Activated naive CD4-positive, alpha-beta T cell treated with anti-CD3 and anti-CD28 coated beads, Interleukin-2, amount 50 U/mL, for 24 hours (primary cell): ENCODE data around the gene DNAJC11.

ENCODE experiments used
- H3K27ac Mint-ChIP-seq: one replicate; pipeline ENCODE4 v1.8.0; 2021; ENCODE audit warnings: mild to moderate bottlenecking, mixed read lengths
- H3K27me3 Mint-ChIP-seq: one replicate; pipeline ENCODE4 v1.8.0; 2021; ENCODE audit warnings: mixed read lengths
- H3K36me3 Mint-ChIP-seq: one replicate; pipeline ENCODE4 v1.8.0; 2021; ENCODE audit warnings: mixed read lengths
- H3K4me1 Mint-ChIP-seq: one replicate; pipeline ENCODE4 v1.8.0; 2021; ENCODE audit warnings: mixed read lengths
- H3K4me3 Mint-ChIP-seq: one replicate; pipeline ENCODE4 v1.8.0; 2021; ENCODE audit warnings: mild to moderate bottlenecking, mixed read lengths
- H3K9me3 Mint-ChIP-seq: one replicate; pipeline ENCODE4 v1.8.0; 2021; ENCODE audit warnings: mixed read lengths

Gene DNAJC11

DNA sequence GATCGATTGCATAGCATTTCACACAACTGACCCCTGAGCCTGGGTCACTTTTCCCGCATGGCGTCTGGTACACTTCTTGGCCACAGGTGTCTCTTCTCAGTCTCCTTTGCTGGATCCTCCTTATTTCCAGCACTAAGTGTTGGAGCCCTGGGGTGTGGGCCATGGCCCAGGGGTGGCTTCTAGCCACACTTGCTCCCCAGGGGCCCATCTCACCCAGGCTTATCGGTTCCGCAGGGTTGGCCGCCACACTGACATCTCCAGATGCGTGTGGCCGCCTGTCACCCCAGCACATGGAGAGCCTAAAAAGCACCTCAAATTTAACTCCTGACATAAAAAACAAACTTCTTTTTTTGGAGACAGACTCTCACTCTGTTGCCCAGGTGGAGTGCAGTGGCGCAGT is 74.6 kb downstream of the DNAJC11 start:
- H3K4me3 Mint-ChIP-seq, result peak overlapping the region; percentile 94
- H3K27me3 Mint-ChIP-seq, result no peaks in the 10 kb centered on the region
- peaks cover 5% of the 10 kb centered on the region for H3K36me3 Mint-ChIP-seq
- peaks cover 35% of the 10 kb centered on the region for H3K4me1 Mint-ChIP-seq
- H3K27ac Mint-ChIP-seq, result no peak overlapping the region
- H3K9me3 Mint-ChIP-seq, result no peaks in the 10 kb centered on the region

DNA sequence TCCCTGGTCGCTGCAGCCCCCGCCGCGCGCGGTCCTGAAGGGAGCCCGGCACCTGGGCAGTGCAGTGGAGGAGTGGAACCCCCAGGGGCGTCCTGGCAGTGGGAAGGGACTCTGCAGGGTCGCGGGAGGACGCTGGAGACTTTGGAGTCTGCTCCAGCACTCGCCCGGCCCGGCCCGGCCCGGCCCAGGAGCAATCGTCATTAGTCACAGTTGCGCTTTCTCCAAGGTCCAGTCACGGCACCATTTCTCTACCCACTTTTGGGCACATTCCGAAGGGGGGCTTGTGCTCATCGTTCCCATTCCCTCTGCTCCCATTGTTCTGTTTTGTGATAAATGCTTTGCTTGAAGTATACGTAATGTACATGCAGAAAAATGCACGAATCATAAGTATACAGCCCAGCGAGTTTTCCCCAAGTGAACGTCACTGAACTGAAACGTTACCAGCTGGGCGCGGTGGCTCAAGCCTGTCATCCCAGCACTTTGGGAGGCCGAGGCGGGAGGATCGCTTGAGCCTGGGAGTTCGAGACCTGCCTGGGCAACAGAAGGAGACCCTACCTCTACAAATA is 75.9 kb downstream of the DNAJC11 start:
- Mint-ChIP-seq H3K9me3 (no peaks in the 10 kb centered on the region), H3K27ac (peak overlapping the region; percentile 93), H3K4me3 (peak overlapping the region; percentile 94), H3K4me1 (peaks cover 35% of the 10 kb centered on the region), H3K36me3 (peaks cover 5% of the 10 kb centered on the region), H3K27me3 (no peaks in the 10 kb centered on the region)

DNA sequence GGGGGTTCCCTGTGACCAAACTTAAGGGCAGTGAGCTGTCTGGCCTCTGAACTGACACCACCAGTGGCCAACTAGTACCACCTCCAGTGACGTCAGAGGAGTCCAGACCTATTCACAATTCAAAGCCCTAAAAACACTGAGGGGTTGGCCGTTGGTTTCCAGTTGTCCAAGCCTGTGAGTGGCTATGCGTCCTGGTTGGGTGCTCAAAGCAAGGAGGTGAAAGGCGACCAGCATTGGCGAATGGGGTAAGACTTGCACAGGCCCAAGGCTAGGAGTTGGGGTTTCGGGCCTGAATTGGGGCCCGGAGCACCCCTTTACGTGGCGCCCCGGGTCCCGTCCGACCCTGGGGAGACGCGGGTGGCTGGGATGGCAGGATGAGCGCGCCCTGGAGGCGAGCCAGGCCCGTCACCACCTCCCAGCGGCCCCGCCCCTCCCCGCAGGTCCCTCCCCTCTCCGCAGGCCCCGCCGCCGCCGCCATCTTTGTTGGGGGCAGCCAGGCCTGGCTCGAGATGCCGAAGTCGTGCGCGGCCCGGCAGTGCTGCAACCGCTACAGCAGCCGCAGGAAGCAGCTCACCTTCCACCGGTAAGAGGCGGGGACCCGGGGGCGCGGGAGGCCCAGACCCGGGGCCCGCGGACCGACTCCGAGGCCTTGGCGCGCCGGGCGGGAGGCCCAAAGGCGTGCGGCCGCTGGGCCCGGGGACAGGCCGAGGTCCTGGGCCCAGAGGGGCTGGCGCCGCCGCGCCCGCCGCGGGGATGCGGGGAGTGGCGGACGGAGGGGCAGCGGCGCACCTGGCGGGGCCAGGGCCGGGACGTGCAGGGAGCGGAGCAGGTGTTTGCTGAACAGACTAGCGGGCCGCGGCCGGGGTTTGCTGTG is 76.7 kb downstream of the DNAJC11 start, which contains the start of gene THAP3:
Gene THAP3 (plus strand): TSS at position 159 of the 874 bp plus-strand sequence. CDS start 351 bp downstream, at position 510.
- H3K4me3 Mint-ChIP-seq, result peak within 1 kb of the TSS; percentile 94
- peaks cover 8% of the 10 kb centered on the region for H3K36me3 Mint-ChIP-seq
- H3K27ac Mint-ChIP-seq, result peak within 1 kb of the TSS; percentile 93
- peaks cover 35% of the 10 kb centered on the region for H3K4me1 Mint-ChIP-seq
- no peaks in the 10 kb centered on the region for H3K27me3 Mint-ChIP-seq
- no peaks in the 10 kb centered on the region for H3K9me3 Mint-ChIP-seq

DNA sequence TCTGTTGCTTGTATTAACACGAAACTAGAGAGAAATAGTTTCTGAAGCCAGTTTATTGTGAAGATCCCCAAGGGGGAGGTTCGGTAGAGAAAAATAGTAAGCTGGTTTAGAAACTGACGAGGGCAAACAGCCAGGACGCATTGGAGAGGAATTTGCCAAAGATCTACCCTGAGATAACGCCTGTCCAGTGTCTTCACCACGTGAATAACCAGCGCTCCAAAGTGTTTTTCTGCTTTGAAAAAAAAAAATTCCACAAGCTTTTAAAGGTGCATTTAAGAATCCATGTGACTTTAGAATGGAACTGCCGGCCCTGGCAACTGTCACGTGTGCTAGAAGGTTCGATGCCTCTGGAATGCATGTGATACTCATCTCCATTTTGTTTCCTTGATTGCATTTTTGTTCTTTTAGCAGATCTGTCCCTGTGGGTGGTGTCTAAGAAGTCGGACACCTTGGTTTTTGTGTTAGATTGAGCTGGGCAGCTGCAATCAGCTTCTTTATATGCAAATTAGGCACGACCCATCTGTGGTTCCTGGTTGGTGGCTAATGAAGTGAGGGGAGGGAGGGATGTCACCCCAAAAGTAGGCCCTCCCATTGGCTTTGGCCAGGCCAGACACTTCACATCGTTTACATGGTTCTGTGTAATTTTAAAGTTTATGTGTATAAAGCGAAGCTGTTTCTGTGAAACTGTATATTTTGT is 78.2 kb downstream of the DNAJC11 start:
- Mint-ChIP-seq H3K4me3 (no peak overlapping the region), H3K9me3 (no peaks in the 10 kb centered on the region), H3K4me1 (peaks cover 30% of the 10 kb centered on the region), H3K27ac (no peak overlapping the region), H3K27me3 (no peaks in the 10 kb centered on the region), H3K36me3 (peaks cover 8% of the 10 kb centered on the region)

DNA sequence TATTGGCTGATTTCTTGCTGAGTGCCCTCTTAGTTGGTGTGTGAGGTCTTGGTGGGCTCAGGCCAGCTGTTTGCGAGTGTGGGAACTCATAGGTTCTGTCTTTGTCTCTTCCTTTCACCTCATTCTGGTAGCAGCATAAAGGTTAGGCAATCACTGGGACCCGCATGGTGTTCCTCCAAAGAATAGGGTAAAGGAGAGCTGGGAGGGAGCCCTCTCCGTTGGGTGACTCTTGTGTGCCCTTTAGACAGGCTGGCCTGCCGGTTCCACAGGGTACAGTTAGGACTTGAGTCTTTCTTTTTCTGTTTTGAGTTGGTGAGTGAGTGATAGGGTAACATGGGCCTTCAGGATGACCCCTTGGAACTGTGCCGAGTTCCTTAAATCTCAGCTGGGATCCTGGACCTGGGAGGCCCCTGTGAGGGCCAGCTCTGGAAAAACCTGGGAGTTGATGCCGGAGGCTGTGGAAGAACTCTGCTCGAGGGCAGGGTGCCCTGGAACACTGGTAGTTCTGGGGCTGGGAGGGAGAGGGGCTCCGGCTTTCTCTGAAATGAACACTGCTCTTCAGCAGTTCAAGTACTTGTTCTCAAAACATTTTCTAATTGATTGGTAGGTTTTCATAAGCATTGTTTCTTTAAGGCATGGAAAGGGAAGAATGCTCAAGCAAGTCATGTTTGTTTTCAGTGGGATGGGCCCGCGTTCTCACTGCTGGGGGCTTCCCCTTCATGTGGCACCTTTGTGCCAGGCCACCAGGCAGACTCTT is 79.0 kb downstream of the DNAJC11 start:
- Mint-ChIP-seq H3K27ac (no peak overlapping the region), H3K4me3 (no peak overlapping the region), H3K27me3 (no peaks in the 10 kb centered on the region), H3K36me3 (peaks cover 4% of the 10 kb centered on the region), H3K9me3 (no peaks in the 10 kb centered on the region), H3K4me1 (peaks cover 22% of the 10 kb centered on the region)

DNA sequence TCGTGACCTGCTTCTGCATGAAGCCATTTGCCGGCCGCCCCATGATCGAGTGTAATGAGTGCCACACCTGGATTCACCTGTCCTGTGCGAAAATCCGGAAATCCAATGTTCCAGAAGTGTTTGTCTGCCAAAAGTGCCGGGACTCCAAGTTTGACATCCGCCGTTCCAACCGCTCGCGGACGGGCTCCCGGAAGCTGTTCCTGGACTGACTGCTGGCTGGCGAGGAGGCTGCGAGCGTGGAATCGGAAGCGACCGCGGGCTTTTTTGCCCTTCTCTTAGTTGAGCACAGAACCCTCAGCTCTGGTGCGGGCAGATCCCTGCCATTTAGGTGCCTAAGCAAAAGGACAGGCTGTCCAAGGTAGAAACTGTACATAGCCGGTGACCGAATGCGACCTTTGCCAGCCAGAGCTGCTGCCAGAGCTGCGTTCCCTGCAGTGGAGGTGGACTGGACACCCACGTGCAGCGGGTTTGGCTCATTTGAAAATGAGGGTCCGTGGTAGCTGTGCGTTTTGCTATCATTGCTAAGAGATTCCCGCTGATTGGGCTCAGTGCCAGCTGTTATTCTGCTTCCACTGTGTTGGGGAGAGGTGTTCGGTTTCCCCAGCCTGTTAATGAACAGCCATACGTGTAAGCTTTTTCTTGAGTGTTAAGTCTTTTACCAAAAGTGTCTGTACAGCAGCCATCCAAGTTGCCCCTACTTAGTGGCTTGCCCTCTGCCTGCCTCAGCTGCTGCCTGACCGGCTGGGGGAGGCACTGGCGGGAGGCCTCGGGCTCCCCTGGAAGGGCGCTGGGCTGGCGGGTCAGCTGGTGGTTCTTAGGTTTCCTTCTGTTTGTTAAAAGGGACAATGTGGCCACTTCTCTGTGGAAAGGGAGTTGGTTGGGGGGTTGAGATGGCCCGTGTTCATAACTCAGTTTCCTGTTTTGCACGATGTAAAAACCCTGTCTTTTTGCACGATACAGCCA is 79.9 kb downstream of the DNAJC11 start:
- Mint-ChIP-seq H3K36me3 (peaks cover 3% of the 10 kb centered on the region), H3K9me3 (no peaks in the 10 kb centered on the region)

DNA sequence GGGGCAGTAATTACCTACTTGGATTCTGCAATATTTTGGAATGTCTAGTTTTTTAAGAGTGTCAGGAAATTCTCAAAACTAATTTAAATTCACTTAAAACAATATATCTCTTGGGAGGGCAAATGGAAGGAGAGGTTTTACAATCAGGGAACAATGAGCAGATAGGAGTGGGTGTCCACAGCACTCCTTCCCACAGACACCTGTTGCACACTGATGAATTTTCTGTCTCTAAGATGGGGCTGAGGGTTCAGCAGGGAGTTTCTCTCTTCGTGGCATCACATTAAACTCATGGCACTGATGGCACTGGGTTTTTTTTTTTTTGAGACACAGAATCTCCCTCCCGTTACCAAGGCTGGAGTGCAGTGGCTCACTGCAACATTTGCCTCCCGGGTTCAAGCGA is 82.6 kb downstream of the DNAJC11 start:
- Mint-ChIP-seq H3K4me3 (no peak overlapping the region), H3K36me3 (peaks cover 3% of the 10 kb centered on the region), H3K27ac (no peak overlapping the region), H3K9me3 (no peaks in the 10 kb centered on the region), H3K27me3 (no peaks in the 10 kb centered on the region), H3K4me1 (peaks cover 10% of the 10 kb centered on the region)

More for the DNA sequence above, 79.9 kb downstream of the DNAJC11 start:
- Mint-ChIP-seq H3K27me3 (no peaks in the 10 kb centered on the region), H3K27ac (no peak overlapping the region), H3K4me3 (no peak overlapping the region), H3K4me1 (peaks cover 15% of the 10 kb centered on the region)

DNA sequence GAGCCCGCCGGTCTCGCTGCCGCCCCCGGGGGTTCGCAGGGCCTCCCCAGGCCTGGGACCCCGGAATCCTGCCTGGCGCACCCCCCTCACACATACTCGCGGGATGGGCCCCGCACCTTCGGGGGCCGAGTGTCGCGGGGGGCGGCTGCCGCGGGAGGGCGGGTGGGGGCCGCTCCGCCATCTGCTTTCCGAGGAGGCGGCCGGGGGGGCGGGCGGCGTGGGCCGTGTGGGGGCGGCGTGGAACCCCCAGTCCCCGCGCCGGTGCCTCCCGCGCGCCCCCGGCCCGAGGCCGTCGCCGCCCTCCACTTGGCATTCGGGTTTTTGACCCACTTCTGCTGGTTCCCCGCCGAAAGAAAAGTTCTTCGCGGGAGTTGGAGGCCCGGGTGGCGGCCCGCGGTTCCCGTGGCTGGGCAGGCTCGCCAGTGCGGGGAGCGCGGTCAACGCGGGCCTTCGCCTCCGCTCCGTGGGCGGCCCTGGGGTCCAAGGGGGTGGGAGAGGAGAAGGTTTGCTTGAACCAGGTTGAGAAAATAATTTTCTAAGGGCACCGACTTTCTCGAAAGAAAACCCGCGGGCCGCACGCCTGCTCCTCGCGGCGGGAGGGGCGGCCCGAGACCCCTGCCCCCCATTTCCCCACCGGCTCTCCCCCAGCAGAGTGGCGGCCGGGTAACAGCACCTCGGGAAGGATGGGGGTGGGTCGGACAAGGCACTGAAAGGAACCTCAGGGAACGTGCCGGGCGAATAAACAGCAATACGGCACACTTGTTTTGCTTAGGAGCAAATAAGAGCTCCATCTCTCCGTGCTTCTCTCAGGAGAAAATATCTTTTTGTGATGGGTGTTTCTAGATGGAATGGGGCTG is 86.5 kb downstream of the DNAJC11 start:
- no peaks in the 10 kb centered on the region for H3K27me3 Mint-ChIP-seq
- peaks cover 1% of the 10 kb centered on the region for H3K36me3 Mint-ChIP-seq
- peak overlapping the region; percentile 74 for H3K4me3 Mint-ChIP-seq
- H3K9me3 Mint-ChIP-seq, result no peaks in the 10 kb centered on the region
- H3K27ac Mint-ChIP-seq, result peak overlapping the region; percentile 73
- H3K4me1 Mint-ChIP-seq, result peaks cover 22% of the 10 kb centered on the region

DNA sequence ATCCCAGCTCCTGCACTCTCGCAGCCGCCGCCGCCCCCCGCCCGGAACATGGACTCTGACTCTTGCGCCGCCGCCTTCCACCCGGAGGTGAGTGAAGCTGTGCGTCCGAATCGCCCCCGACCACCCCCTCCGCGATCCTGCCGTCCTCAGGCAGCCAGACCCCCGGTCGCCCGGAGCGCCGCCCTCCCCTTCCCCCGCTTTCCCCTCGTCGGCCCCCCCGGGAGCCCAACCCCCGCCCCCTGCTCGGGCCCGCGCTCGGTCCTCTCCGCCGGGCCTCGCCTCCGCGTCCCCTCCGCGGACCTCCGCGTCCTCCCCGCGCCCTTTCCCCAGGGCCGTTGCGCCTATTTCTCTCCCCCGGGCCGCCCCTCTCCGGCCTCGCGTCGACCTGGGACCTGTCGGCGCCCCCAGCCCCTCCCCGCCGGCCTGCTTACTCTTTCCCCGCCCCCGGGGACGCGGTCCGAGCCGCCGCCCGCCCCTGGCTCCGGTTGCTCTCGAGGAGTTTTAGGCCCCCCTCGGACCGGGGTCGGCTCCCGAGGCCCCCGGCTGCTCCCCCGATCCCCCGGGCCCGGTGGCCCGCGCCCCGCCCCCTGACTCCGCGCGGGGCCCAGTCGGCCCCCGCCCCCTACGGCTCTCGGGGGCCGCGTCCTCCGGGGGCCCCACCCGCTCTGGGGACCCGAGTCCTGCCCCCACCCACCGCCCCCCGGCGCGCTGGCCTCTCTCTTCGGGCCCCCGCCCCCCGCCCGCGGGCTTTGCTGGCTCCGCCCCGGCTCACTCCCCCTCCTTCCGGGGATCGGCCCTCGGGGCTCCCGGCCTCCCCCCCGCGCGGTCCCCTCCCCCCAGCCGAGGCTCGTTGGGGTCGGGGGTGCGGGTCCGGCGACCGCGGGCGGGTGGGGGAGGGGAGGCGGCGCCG is 87.3 kb downstream of the DNAJC11 start:
- Mint-ChIP-seq H3K27me3 (no peaks in the 10 kb centered on the region), H3K9me3 (no peaks in the 10 kb centered on the region), H3K4me1 (peaks cover 22% of the 10 kb centered on the region), H3K4me3 (peak overlapping the region; percentile 87), H3K27ac (no peak overlapping the region), H3K36me3 (no peaks in the 10 kb centered on the region)

DNA sequence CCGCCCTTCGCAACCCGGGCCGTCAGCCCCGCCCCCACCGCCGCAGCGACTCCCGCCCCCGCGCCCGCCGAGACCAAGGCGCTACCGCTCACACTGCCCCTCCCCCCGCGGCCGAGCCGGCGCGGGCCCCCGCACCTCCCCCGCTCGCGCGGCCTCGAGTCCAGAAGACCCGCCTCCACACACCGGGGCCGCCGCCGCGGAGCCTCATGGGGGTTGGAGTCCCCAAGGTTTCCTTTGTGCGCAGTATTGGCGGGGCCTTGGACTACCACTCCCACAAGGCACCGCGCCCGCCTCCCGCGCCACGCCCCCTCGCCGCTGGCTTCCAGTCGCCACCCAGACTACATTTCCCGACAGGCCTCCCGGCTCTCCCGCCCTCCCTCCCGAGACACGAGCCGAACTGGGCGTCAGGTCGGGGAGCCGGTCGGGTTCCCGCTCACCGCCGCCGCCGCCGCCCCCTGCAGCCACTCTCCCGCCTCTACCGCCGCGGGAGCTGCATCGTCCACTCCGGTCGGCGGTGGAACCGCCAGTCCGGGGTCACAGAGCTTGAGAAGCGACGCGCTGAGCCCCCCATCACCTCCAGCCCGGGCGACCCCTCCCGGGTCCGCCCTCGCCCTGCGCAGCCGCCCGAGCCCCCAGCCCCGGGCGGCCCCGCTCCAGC is 88.1 kb downstream of the DNAJC11 start, which contains the start of gene PHF13:
Gene PHF13 (plus strand): TSS at position 371 of the 658 bp plus-strand sequence. CDS start 336 bp downstream, outside the sequence.
- Mint-ChIP-seq H3K4me1 (peaks cover 22% of the 10 kb centered on the region), H3K36me3 (no peaks in the 10 kb centered on the region), H3K27ac (peak within 1 kb of the TSS; percentile 83), H3K4me3 (peak within 1 kb of the TSS; percentile 93), H3K9me3 (no peaks in the 10 kb centered on the region), H3K27me3 (no peaks in the 10 kb centered on the region)

DNA sequence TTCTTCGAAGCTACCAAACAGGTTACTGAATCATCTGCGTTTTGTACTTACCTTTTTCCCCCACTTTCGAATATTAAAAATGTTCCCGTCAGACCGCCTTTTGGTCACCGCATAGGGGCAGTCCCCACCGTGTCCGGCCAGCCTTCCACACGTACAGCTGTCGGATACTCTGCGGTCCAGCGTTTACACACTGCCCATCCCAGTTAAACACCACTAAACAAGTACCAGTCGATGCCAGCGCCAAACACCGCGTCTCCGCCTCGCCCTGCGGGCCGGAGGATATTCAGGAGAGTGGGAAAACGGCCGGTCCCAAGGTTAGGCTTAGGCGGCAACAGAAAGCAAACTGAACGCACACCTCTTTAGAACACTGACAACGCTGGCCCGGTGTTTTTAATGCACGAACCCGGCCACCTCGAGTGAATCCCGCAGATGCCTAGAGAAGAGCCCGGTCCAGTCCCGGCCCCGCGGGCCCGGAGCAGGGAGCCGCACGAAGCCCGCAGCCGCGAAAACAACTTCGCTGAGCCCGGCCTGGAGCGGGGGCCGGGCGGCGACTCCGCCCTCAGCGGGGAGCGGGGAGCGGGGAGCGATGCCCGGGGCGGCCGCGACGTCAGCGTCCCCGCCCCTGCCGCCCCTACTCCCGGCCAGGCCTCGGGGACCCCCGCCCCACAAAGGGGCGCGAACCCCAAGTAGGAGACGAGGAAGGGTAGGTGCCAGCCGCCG is 88.8 kb downstream of the DNAJC11 start:
- no peaks in the 10 kb centered on the region for H3K27me3 Mint-ChIP-seq
- no peaks in the 10 kb centered on the region for H3K36me3 Mint-ChIP-seq
- H3K4me1 Mint-ChIP-seq, result peaks cover 22% of the 10 kb centered on the region
- no peaks in the 10 kb centered on the region for H3K9me3 Mint-ChIP-seq
- peak overlapping the region; percentile 93 for H3K4me3 Mint-ChIP-seq
- H3K27ac Mint-ChIP-seq, result peak overlapping the region; percentile 83
